GM10266 (cell line): ENCODE data around the gene FLVCR2.

Experiments
- DNase-seq: peaks from one replicate; pipeline ENCODE4 v3.0.0; 2012; ENCODE audit errors: extremely low spot score
- TF ChIP-seq, protein P1 (sequence below): IDR thresholded peaks from 2 replicates; pipeline ENCODE4 v1.5.1; 2012; ENCODE audit warnings: mild to moderate bottlenecking, low read depth; ENCODE audit not compliant: control insufficient read depth, insufficient read depth; ENCODE audit errors: missing control alignments

The FLVCR2 gene

GRCh38 chr14:75612157-75612556 is 33.7 kb downstream of the FLVCR2 start:
- no peak for DNase-seq
- TF ChIP-seq, protein P1, sequence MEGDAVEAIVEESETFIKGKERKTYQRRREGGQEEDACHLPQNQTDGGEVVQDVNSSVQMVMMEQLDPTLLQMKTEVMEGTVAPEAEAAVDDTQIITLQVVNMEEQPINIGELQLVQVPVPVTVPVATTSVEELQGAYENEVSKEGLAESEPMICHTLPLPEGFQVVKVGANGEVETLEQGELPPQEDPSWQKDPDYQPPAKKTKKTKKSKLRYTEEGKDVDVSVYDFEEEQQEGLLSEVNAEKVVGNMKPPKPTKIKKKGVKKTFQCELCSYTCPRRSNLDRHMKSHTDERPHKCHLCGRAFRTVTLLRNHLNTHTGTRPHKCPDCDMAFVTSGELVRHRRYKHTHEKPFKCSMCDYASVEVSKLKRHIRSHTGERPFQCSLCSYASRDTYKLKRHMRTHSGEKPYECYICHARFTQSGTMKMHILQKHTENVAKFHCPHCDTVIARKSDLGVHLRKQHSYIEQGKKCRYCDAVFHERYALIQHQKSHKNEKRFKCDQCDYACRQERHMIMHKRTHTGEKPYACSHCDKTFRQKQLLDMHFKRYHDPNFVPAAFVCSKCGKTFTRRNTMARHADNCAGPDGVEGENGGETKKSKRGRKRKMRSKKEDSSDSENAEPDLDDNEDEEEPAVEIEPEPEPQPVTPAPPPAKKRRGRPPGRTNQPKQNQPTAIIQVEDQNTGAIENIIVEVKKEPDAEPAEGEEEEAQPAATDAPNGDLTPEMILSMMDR, result no peak

DNA sequence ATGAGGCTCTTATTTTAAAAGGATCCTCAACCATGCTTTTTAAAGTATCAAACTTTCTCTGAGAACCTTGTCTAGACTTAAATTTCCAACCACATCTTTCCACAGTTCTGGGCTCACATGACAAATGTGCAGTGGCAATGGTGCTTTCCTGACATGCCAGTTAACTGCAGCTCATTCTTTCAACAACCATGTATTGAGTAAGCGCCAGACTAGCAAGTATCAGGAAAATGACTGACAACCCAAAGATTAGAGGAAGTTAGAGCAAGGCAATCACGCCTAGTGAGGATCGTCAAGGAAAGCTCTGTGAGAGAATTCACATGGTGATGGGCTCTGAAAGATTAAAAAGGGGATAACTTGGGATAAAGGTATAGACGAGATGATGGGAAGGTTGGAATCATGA is 35.8 kb downstream of the FLVCR2 start:
- no peak for DNase-seq
- TF ChIP-seq, protein P1, result no peak

DNA sequence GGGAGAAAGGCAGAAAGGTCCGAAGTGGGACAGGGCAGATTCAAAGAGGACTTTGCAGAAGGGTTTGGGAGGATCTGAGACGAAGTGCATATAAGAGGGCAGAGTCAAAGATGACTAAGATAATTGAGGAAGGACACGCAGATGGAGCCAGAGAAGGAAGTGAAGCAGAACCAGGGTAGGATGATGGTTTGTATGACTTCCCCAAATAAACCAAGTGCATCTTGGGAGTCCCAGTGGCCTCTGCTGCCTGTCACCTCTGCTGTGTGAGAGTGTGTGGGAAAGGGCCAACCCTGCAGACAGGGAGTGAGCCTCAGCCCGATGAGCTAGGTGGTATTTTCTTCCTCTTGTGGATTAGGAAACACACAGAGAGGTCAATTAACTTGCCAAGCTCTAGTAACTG is 36.8 kb downstream of the FLVCR2 start:
- peak; percentile 17 for DNase-seq
- TF ChIP-seq, protein P1, result no peak

DNA sequence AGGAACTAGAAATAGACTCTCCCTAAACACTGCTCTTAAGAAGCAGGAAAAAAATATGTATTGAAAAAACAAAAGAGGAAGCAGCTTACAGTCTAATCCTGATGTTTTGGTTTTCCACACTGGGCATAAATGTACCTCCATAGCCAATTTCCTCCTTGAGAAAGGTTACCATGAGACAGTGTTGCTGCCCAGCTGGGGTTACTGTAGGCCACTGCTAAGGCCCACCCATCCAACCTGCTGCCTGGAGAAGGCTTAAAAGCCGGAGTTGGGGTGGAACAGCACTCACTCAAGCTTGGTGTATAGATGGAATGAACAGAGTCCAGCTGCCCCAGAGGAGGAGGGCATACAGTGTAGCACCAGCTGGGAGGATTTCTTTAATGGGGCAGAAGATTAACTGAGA is 41.1 kb downstream of the FLVCR2 start:
- TF ChIP-seq, protein P1, result no peak
- no peak for DNase-seq

DNA sequence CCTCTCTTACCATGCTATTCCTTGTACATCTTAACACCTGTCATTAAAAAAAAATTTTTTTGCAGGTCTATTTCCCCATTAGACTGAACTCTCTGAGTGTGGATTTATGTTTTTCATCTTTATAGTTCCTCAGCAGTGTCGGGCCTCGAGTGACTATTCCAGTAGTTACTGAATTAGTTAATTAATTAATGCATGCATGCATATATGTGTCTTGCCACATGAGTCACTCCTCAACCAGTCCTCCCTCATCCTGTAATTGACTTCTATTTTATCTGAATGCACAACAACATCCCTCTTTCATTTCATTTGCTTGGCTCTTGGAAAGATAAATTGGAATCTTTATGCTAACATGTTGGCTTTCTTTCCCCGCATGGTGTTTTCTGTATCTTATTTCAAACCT is 46.6 kb downstream of the FLVCR2 start:
- no peak for DNase-seq
- TF ChIP-seq, protein P1, result no peak

DNA sequence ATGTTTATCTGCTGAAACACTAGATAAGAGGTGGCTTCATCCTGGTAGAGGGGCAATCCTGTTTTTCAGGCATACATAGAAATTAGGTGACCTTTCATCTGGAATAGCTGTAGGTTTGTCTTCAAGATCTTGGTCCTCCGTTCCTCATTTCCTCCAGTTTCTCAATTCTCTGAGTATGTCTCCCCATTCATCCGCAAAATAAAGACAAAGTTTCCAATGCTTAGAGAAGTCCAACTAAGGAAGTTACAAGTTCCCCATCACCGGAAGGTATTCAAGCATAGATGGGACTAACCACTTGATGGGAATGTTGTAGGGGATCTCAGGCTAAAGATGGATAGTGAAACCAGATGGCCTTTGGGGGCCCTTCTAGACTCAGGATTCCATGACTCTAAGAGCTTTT is 48.0 kb downstream of the FLVCR2 start:
- TF ChIP-seq, protein P1, result no peak
- no peak for DNase-seq

DNA sequence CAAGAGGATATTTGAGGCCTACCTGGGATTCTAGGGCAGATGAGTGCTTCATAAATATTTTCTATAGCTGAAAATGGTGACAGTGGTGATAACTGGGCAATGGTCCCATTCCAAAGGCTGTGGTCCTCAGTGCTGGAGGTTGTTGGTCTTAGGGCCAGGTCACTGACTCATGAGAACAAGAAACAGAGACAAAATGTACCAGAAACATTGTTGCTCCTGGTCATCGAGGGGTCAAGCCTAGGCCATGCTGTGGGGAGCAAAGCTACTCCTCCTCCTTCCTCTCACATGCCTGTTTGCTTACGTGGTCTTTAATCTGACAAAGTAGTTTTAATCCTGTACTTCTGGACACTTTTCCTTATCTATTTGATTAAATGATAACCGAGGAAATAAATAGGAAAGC is 48.4 kb downstream of the FLVCR2 start:
- DNase-seq, result no peak
- TF ChIP-seq, protein P1, result no peak
